ENCODE data around the gene BCL2L1.

- TF ChIP-seq, protein P1, sequence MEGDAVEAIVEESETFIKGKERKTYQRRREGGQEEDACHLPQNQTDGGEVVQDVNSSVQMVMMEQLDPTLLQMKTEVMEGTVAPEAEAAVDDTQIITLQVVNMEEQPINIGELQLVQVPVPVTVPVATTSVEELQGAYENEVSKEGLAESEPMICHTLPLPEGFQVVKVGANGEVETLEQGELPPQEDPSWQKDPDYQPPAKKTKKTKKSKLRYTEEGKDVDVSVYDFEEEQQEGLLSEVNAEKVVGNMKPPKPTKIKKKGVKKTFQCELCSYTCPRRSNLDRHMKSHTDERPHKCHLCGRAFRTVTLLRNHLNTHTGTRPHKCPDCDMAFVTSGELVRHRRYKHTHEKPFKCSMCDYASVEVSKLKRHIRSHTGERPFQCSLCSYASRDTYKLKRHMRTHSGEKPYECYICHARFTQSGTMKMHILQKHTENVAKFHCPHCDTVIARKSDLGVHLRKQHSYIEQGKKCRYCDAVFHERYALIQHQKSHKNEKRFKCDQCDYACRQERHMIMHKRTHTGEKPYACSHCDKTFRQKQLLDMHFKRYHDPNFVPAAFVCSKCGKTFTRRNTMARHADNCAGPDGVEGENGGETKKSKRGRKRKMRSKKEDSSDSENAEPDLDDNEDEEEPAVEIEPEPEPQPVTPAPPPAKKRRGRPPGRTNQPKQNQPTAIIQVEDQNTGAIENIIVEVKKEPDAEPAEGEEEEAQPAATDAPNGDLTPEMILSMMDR (IDR thresholded peaks at IDR 0.05; ENCODE audit: extremely low read depth in 1 of 2, insufficient read depth in 1 of 2, low read depth in 1 of 2, low read length in 2 of 2): no peak
- TF ChIP-seq POLR2AphosphoS5 (IDR thresholded peaks at IDR 0.05; ENCODE audit: insufficient read depth, low read depth, low read length) (peak; percentile 24), POLR2A (IDR thresholded peaks at IDR 0.05; ENCODE audit: low read depth, low read length) (no peak), MYC (IDR thresholded peaks at IDR 0.05; ENCODE audit: low read depth, low read length) (no peak), MAX (IDR thresholded peaks at IDR 0.05; ENCODE audit: insufficient read depth, insufficient read length) (no peak)
These were observed 2.8 kb downstream of the BCL2L1 start for GRCh38 chr20:31719644-31720485.

Measured in endothelial cell of umbilical vein (primary cell).